A549 (cell line): ENCODE results near the gene USP24. TPM values are rescaled to one million over a fixed set of nuclear protein-coding genes. Genes with fewer than 3 reads are reported as not detected.

Experiments
- ATAC-seq, 2 experiments: fragments of 200-7000 bp in 1 of 2; fragments of >200 bp in 1 of 2; cut with Nextera tagmentation in 1 of 2; cut with Tn5 transposase in 1 of 2; 3 replicates each; pipeline versions ENCODE4 v1.8.0 to v1.9.1; 2018 to 2020; ENCODE audit warnings: mild to moderate bottlenecking in 1 of 2, moderate library complexity in 1 of 2
- CTCF ChIA-PET: fragments of 300-600 bp; sonication (Branson Sonifier 250); formaldehyde crosslinking; extraction: SDS; loops from one replicate; lab custom pipeline; 2021; ENCODE audit warnings: antibody characterized with exemption, inconsistent platforms; lab: Yijun Ruan, JAX
- POLR2A ChIA-PET: fragments of 350-600 bp; formaldehyde crosslinking; extraction: SDS; loops from one replicate; lab custom pipeline; 2021; ENCODE audit warnings: antibody characterized with exemption, inconsistent platforms; lab: Yijun Ruan, JAX
- DNase-seq, 2 experiments: peaks; one replicate each; pipeline versions ENCODE4 v3.0.0 to v3.0.0-alpha.2; 2011 to 2016; ENCODE audit warnings: low read depth in 1 of 2, low spot score in 1 of 2
- FAIRE-seq: peaks from 2 replicates; lab custom pipeline; 2011; peaks lifted over from hg19 to GRCh38; lab: Jason Lieb, UNC
- H3K27ac ChIP-seq, 2 experiments: fragments of >200 bp; sonication (Bioruptor Twin); formaldehyde crosslinking; 3 replicates each; pipeline ENCODE4 v1.5.1; 2016 to 2017
- H3K4me1 ChIP-seq: fragments of >200 bp; sonication (Bioruptor Twin); formaldehyde crosslinking; 3 replicates; pipeline ENCODE4 v1.6.1; 2016
- H3K4me2 ChIP-seq: fragments of >200 bp; sonication (Bioruptor Twin); formaldehyde crosslinking; 3 replicates; pipeline ENCODE4 v1.6.1; 2016
- H3K4me3 ChIP-seq: fragments of >200 bp; sonication (Bioruptor Twin); formaldehyde crosslinking; 3 replicates; pipeline ENCODE4 v1.5.1; 2016
- H3K9me3 ChIP-seq: fragments of >200 bp; sonication (Bioruptor Twin); formaldehyde crosslinking; 3 replicates; pipeline ENCODE4 v1.6.1; 2016
- BHLHE40 ChIP-seq: IDR thresholded peaks from 2 replicates; pipeline ENCODE4 v1.6.1; 2012; ENCODE audit warnings: low read depth, low read length, inconsistent platforms
- CBX2 ChIP-seq: fragments of 200-600 bp; sonication (generic); IDR thresholded peaks from 2 replicates; pipeline ENCODE4 v1.6.1; 2016; ENCODE audit warnings: low read depth, mild to moderate bottlenecking, borderline replicate concordance
- CBX8 ChIP-seq: fragments of 200-600 bp; sonication (generic); IDR thresholded peaks from 2 replicates; pipeline ENCODE4 v1.6.1; 2016
- CHD4 ChIP-seq: fragments of 200-600 bp; sonication (generic); IDR thresholded peaks from 2 replicates; pipeline ENCODE4 v1.6.1; 2016; ENCODE audit warnings: antibody characterized with exemption, mild to moderate bottlenecking, borderline replicate concordance
- EHF ChIP-seq: fragments of 250-450 bp; sonication (Bioruptor Pico); IDR thresholded peaks from 2 replicates; pipeline ENCODE4 v1.5.0; 2020; ENCODE audit warnings: mild to moderate bottlenecking
- ESRRA ChIP-seq: fragments of 150-350 bp; IDR thresholded peaks from 2 replicates; pipeline ENCODE4 v1.6.1; 2014; ENCODE audit warnings: mild to moderate bottlenecking, low read length, borderline replicate concordance
- HDAC2 ChIP-seq: fragments of 200-600 bp; sonication (generic); IDR thresholded peaks from 2 replicates; pipeline ENCODE4 v1.6.1; 2016
- HOXA7 ChIP-seq: fragments of 250-450 bp; sonication (Bioruptor Pico); IDR thresholded peaks from 2 replicates; pipeline ENCODE4 v1.5.0; 2020; ENCODE audit warnings: mild to moderate bottlenecking, moderate library complexity
- JUN ChIP-seq, 2 experiments: fragments of >200 bp; sonication (Bioruptor Twin); formaldehyde crosslinking; IDR thresholded peaks; 2 replicates in 1 of 2; 3 replicates in 1 of 2; pipeline ENCODE4 v1.6.1; 2016 to 2017
- KDM5A ChIP-seq: fragments of 200-600 bp; sonication (generic); IDR thresholded peaks from 2 replicates; pipeline ENCODE4 v1.6.1; 2016; ENCODE audit warnings: antibody characterized with exemption, mild to moderate bottlenecking
- MAFK ChIP-seq: fragments of 450-650 bp; IDR thresholded peaks from 2 replicates; pipeline ENCODE4 v1.6.1; 2014; ENCODE audit not compliant: partially characterized antibody
- NPAS2 ChIP-seq: fragments of 250-450 bp; sonication (Bioruptor Pico); IDR thresholded peaks from 2 replicates; pipeline ENCODE4 v1.8.0; 2022; ENCODE audit warnings: mild to moderate bottlenecking, moderate library complexity, borderline replicate concordance
- NR3C1 ChIP-seq: fragments of >200 bp; sonication (Bioruptor Twin); formaldehyde crosslinking; IDR thresholded peaks from 3 replicates; pipeline ENCODE4 v1.6.1; 2017
- POLR2A ChIP-seq: IDR thresholded peaks from 2 replicates; pipeline ENCODE4 v1.6.1; 2012; ENCODE audit warnings: mild to moderate bottlenecking, low read length
- RAD21 ChIP-seq, 2 experiments: fragments of >200 bp in 1 of 2; sonication (Bioruptor Twin) in 1 of 2; formaldehyde crosslinking in 1 of 2; IDR thresholded peaks in 1 of 2; conservative IDR thresholded peaks in 1 of 2; 2 replicates in 1 of 2; 3 replicates in 1 of 2; pipeline ENCODE4 v1.6.1; 2012 to 2018; ENCODE audit warnings: inconsistent platforms in 1 of 2
- RARB ChIP-seq: fragments of 250-450 bp; sonication (Bioruptor Pico); IDR thresholded peaks from 2 replicates; pipeline ENCODE4 v1.8.0; 2021; ENCODE audit warnings: mild to moderate bottlenecking, moderate library complexity
- SREBF2 ChIP-seq: fragments of 450-650 bp; IDR thresholded peaks from 2 replicates; pipeline ENCODE4 v1.6.1; 2014; ENCODE audit warnings: mild to moderate bottlenecking, moderate library complexity
- ZSCAN20 ChIP-seq: fragments of 250-450 bp; sonication (Bioruptor Pico); IDR thresholded peaks from 2 replicates; pipeline ENCODE4 v1.8.0; 2022; ENCODE audit warnings: mild to moderate bottlenecking, moderate library complexity
- WGBS: methylation state at CpG from one replicate; pipeline ENCODE4 v1.1.6; 2017; ENCODE audit errors: missing lambda C conversion rate; 5-methylcytosine and 5-hydroxymethylcytosine counted together
- polyA plus RNA-seq, 4 experiments: library from polyadenylated mRNA; depleted of rRNA in 3 of 4; stranded (reverse); fragments of >200 nt; fragmentation: RNase III in 1 of 4; extraction: RNeasy Plus Mini Kit Qiagen cat#74134 plus additional on column Dnase treatment in 1 of 4; gene quantifications; 2 replicates in 3 of 4; 3 replicates in 1 of 4; pipeline ENCODE4 v1.2.3, GENCODE V29; 2011 to 2017
- TF ChIP-seq, protein P1 (sequence below): fragments of 200-600 bp; sonication (generic); IDR thresholded peaks from 2 replicates; pipeline ENCODE4 v1.6.1; 2016; ENCODE audit warnings: antibody characterized with exemption, mild to moderate bottlenecking, moderate library complexity
- TF ChIP-seq, protein P2 (sequence below): fragments of >200 bp; sonication (Bioruptor Twin); formaldehyde crosslinking; IDR thresholded peaks from 2 replicates; pipeline ENCODE4 v1.6.1; 2016
- TF ChIP-seq, protein P3 (sequence below): fragments of 250-450 bp; sonication (Bioruptor Pico); IDR thresholded peaks from 2 replicates; pipeline ENCODE4 v1.5.0; 2021; ENCODE audit warnings: mild to moderate bottlenecking, moderate library complexity, borderline replicate concordance
- TF ChIP-seq, protein P4 (sequence below): fragments of 250-450 bp; sonication (Bioruptor Pico); IDR thresholded peaks from 2 replicates; pipeline ENCODE4 v1.5.0; 2020; ENCODE audit warnings: low read depth, mild to moderate bottlenecking, moderate library complexity
- TF ChIP-seq, protein P5 (sequence below): IDR thresholded peaks from 2 replicates; pipeline ENCODE4 v1.6.1; 2012
- TF ChIP-seq, protein P6 (sequence below): IDR thresholded peaks from 2 replicates; pipeline ENCODE4 v1.6.1; 2012; ENCODE audit warnings: low read depth, borderline replicate concordance
- TF ChIP-seq, protein P7 (sequence below): fragments of >200 bp; sonication (Bioruptor Twin); formaldehyde crosslinking; IDR thresholded peaks from 3 replicates; pipeline ENCODE4 v1.5.1; 2016

Gene USP24
- polyA plus RNA-seq, 2 of the 4 experiments (the other 2 are of a cell fraction), result 14.7 to 21.7 TPM

DNA sequence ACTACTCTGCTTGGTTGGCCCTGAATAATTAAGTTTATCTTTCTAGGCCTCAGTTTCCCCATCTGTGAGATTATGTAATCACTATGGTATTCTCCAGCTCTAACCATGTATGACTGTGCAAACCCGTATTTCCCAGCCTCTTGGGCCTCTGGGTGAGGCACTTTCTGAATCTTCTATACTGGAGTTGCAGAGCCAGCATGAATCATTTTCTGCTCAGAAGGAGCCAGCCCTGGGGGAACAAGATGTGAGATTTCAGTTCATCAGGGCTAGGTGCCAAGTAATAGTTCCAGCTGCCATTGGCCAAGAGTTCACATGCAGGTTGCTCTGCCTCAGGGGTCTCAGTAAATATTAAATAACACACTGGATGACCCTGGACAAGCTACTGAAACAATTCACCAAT is 47.7 kb upstream of the USP24 start:
- ATAC-seq, result no peak
- no peak for FAIRE-seq
- TF ChIP-seq HOXA7 (CRISPR knock-in tag) (no peak), MAFK (no peak), ZSCAN20 (CRISPR knock-in tag) (no peak), CHD4 (no peak), SREBF2 (no peak), CBX8 (no peak), ESRRA (no peak), JUN (IDR thresholded peaks at IDR 0.05) (no peak), EHF (CRISPR knock-in tag) (no peak), RARB (CRISPR knock-in tag) (no peak), NR3C1 (no peak), BHLHE40 (no peak), HDAC2 (no peak), POLR2A (no peak), CBX2 (no peak)
- TF ChIP-seq, protein P1, sequence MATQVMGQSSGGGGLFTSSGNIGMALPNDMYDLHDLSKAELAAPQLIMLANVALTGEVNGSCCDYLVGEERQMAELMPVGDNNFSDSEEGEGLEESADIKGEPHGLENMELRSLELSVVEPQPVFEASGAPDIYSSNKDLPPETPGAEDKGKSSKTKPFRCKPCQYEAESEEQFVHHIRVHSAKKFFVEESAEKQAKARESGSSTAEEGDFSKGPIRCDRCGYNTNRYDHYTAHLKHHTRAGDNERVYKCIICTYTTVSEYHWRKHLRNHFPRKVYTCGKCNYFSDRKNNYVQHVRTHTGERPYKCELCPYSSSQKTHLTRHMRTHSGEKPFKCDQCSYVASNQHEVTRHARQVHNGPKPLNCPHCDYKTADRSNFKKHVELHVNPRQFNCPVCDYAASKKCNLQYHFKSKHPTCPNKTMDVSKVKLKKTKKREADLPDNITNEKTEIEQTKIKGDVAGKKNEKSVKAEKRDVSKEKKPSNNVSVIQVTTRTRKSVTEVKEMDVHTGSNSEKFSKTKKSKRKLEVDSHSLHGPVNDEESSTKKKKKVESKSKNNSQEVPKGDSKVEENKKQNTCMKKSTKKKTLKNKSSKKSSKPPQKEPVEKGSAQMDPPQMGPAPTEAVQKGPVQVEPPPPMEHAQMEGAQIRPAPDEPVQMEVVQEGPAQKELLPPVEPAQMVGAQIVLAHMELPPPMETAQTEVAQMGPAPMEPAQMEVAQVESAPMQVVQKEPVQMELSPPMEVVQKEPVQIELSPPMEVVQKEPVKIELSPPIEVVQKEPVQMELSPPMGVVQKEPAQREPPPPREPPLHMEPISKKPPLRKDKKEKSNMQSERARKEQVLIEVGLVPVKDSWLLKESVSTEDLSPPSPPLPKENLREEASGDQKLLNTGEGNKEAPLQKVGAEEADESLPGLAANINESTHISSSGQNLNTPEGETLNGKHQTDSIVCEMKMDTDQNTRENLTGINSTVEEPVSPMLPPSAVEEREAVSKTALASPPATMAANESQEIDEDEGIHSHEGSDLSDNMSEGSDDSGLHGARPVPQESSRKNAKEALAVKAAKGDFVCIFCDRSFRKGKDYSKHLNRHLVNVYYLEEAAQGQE, result no peak
- TF ChIP-seq, protein P2, sequence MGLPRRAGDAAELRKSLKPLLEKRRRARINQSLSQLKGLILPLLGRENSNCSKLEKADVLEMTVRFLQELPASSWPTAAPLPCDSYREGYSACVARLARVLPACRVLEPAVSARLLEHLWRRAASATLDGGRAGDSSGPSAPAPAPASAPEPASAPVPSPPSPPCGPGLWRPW, result no peak
- TF ChIP-seq, protein P3, sequence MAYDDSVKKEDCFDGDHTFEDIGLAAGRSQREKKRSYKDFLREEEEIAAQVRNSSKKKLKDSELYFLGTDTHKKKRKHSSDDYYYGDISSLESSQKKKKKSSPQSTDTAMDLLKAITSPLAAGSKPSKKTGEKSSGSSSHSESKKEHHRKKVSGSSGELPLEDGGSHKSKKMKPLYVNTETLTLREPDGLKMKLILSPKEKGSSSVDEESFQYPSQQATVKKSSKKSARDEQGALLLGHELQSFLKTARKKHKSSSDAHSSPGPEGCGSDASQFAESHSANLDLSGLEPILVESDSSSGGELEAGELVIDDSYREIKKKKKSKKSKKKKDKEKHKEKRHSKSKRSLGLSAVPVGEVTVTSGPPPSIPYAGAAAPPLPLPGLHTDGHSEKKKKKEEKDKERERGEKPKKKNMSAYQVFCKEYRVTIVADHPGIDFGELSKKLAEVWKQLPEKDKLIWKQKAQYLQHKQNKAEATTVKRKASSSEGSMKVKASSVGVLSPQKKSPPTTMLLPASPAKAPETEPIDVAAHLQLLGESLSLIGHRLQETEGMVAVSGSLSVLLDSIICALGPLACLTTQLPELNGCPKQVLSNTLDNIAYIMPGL (CRISPR knock-in tag), result no peak
- TF ChIP-seq, protein P4, sequence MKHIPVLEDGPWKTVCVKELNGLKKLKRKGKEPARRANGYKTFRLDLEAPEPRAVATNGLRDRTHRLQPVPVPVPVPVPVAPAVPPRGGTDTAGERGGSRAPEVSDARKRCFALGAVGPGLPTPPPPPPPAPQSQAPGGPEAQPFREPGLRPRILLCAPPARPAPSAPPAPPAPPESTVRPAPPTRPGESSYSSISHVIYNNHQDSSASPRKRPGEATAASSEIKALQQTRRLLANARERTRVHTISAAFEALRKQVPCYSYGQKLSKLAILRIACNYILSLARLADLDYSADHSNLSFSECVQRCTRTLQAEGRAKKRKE, result no peak
- TF ChIP-seq, protein P5, sequence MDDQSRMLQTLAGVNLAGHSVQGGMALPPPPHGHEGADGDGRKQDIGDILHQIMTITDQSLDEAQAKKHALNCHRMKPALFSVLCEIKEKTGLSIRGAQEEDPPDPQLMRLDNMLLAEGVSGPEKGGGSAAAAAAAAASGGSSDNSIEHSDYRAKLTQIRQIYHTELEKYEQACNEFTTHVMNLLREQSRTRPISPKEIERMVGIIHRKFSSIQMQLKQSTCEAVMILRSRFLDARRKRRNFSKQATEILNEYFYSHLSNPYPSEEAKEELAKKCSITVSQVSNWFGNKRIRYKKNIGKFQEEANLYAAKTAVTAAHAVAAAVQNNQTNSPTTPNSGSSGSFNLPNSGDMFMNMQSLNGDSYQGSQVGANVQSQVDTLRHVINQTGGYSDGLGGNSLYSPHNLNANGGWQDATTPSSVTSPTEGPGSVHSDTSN, result no peak
- DNase-seq, result no peak
- no peaks in the 10 kb centered on the region for H3K4me1 ChIP-seq
- H3K4me2 ChIP-seq, result no peak overlapping the region
- no peak overlapping the region for H3K4me3 ChIP-seq
- no peak overlapping the region for H3K27ac ChIP-seq
- WGBS, result 50% methylated on average over 1 of the region's 1 CpG
- no peaks in the 10 kb centered on the region for H3K9me3 ChIP-seq
- ChIA-PET CTCF (no interaction called here), POLR2A (no interaction called here)

DNA sequence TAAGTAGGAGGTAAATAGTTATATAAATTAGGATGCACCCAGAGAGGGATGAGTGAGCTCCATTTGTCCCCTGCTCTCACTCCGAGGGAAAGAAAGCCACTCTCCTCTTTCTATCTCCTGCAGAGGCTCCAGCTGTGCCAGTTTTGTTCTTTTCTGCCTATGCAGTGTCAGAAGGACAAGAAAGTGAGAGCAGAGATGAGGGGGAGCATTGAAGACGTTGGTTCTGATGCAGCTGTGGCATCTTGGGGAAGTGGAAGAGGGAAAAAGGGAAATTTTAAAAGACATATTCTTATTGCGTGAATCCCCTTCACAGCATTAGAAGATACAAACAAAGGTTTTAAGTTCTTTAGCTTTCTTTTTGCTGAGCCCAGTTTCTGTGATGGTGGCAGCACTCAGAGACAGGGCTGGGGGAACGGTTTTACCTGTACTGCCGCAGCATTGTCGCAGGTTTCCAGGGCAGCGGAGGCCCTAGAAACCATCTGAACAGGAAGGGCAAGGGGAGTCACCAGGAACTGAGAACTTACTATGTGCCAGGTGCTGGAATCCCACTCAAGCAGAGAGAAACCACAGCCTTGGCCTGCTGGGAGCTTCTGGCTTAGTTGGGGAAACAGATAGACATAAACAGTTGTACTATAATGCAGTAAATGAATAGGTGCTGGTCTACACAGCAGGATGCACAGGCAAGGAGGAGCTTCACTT is 44.9 kb upstream of the USP24 start:
- no peak for ATAC-seq
- H3K27ac ChIP-seq, result no peak overlapping the region
- TF ChIP-seq NR3C1, result no peak
- TF ChIP-seq, protein P5, result no peak
- no peak for TF ChIP-seq JUN (IDR thresholded peaks at IDR 0.05)
- TF ChIP-seq, protein P2, result no peak
- no peak for TF ChIP-seq NPAS2
- no peak for TF ChIP-seq RARB (CRISPR knock-in tag)
- TF ChIP-seq, protein P6, sequence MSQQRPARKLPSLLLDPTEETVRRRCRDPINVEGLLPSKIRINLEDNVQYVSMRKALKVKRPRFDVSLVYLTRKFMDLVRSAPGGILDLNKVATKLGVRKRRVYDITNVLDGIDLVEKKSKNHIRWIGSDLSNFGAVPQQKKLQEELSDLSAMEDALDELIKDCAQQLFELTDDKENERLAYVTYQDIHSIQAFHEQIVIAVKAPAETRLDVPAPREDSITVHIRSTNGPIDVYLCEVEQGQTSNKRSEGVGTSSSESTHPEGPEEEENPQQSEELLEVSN, result no peak
- TF ChIP-seq KDM5A, result no peak
- TF ChIP-seq RAD21 (conservative IDR thresholded peaks at IDR 0.05 in 1 of 2, IDR thresholded peaks at IDR 0.05 in 1 of 2), result no peak
- TF ChIP-seq, protein P7, sequence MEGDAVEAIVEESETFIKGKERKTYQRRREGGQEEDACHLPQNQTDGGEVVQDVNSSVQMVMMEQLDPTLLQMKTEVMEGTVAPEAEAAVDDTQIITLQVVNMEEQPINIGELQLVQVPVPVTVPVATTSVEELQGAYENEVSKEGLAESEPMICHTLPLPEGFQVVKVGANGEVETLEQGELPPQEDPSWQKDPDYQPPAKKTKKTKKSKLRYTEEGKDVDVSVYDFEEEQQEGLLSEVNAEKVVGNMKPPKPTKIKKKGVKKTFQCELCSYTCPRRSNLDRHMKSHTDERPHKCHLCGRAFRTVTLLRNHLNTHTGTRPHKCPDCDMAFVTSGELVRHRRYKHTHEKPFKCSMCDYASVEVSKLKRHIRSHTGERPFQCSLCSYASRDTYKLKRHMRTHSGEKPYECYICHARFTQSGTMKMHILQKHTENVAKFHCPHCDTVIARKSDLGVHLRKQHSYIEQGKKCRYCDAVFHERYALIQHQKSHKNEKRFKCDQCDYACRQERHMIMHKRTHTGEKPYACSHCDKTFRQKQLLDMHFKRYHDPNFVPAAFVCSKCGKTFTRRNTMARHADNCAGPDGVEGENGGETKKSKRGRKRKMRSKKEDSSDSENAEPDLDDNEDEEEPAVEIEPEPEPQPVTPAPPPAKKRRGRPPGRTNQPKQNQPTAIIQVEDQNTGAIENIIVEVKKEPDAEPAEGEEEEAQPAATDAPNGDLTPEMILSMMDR, result no peak

More for the DNA sequence above, 44.9 kb upstream of the USP24 start:
- Histone ChIP-seq H3K4me3 (no peak overlapping the region), H3K9me3 (no peaks in the 10 kb centered on the region), H3K4me1 (no peaks in the 10 kb centered on the region), H3K4me2 (no peak overlapping the region)
- WGBS, result 68% methylated on average over 7 of the region's 7 CpGs
- ChIA-PET CTCF (interaction anchor here (1.5 kb wide), 1 partner anchor 14 kb away, joined by 4 read pairs; no protein-coding TSS in a partner anchor), POLR2A (no interaction called here)
- DNase-seq, result no peak
- FAIRE-seq, result no peak
